ENCODE data around the gene PRDM16.

GRCh38 chr1:3077561-3077960, 8.6 kb downstream of the PRDM16 start:
- TF ChIP-seq REST (IDR thresholded peaks at IDR 0.05; ENCODE audit: insufficient read depth in 1 of 2, low read depth in 2 of 2, low read length in 1 of 2) (no peak), CTCF (IDR thresholded peaks at IDR 0.05) (no peak), POLR2AphosphoS5 (IDR thresholded peaks at IDR 0.05; ENCODE audit: low read depth, low read length) (no peak)
